SK-N-SH (cell line): ENCODE measurements around the gene ISLR.
"Not testable (repeated sequence)": the region's sequence is repeated elsewhere in the genome, so short reads cannot be mapped to it uniquely, and the experiment has no call there.

Experiments used
- CTCF ChIP-seq: fragments of 200-600 bp; sonication (generic); IDR thresholded peaks from 2 replicates; pipeline ENCODE4 v1.6.1; 2017; ENCODE audit warnings: antibody characterized with exemption, mild to moderate bottlenecking, moderate library complexity
- ELF1 ChIP-seq: IDR thresholded peaks from 2 replicates; pipeline ENCODE4 v1.4.0; 2012
- EP300 ChIP-seq, 2 experiments: IDR thresholded peaks; 2 replicates each; pipeline versions ENCODE4 v1.4.0 to v1.6.1; 2012; ENCODE audit warnings: borderline replicate concordance in 1 of 2, low read depth in 1 of 2, low read length in 1 of 2
- EZH2phosphoT487 ChIP-seq: fragments of 200-600 bp; sonication (generic); IDR thresholded peaks from 2 replicates; pipeline ENCODE4 v1.6.1; 2017; ENCODE audit warnings: low read depth, mixed run types, mild to moderate bottlenecking, antibody characterized with exemption, moderate library complexity, borderline replicate concordance
- FOXM1 ChIP-seq: IDR thresholded peaks from 2 replicates; pipeline ENCODE4 v1.4.0; 2012; ENCODE audit warnings: low read depth, mild to moderate bottlenecking
- NFIC ChIP-seq: IDR thresholded peaks from 2 replicates; pipeline ENCODE4 v1.4.0; 2012; ENCODE audit warnings: borderline replicate concordance
- POLR2AphosphoS5 ChIP-seq: IDR thresholded peaks from 2 replicates; pipeline ENCODE4 v1.6.1; 2012; ENCODE audit warnings: low read depth, low read length
- RAD21 ChIP-seq: IDR thresholded peaks from 2 replicates; pipeline ENCODE4 v1.6.1; 2012; ENCODE audit warnings: mild to moderate bottlenecking, low read length
- RCOR1 ChIP-seq: fragments of 150-350 bp; IDR thresholded peaks from 2 replicates; pipeline ENCODE4 v1.6.1; 2017; ENCODE audit warnings: antibody characterized with exemption, low read length
- TAF1 ChIP-seq: IDR thresholded peaks from 2 replicates; pipeline ENCODE4 v1.6.1; 2012; ENCODE audit warnings: low read depth, mild to moderate bottlenecking, low read length, moderate library complexity, borderline replicate concordance
- TEAD4 ChIP-seq: IDR thresholded peaks from 2 replicates; pipeline ENCODE4 v1.4.0; 2012; ENCODE audit warnings: mild to moderate bottlenecking, borderline replicate concordance; ENCODE audit not compliant: insufficient read depth

GRCh38 chr15:74160390-74160789 lies 13.1 kb upstream of the ISLR start:
- TF ChIP-seq TAF1; CTCF; EZH2phosphoT487; RAD21; TEAD4; FOXM1; EP300 (IDR thresholded peaks at IDR 0.05; ENCODE audit: borderline replicate concordance in 1 of 2, low read depth in 1 of 2, low read length in 1 of 2); POLR2AphosphoS5; ELF1; RCOR1; NFIC: not testable (repeated sequence)
